Measurements from ENCODE around the gene HMX1. TPM values are rescaled to one million over a fixed set of nuclear protein-coding genes. Genes with fewer than 3 reads are reported as not detected.

Gene HMX1
- total and polyA plus RNA-seq, 2 experiments from 2014 or later: 0.69 TPM; not detected in 1

GRCh38 chr4:8866421-8866820, 5.2 kb downstream of the HMX1 start:
- TF ChIP-seq, protein P1, sequence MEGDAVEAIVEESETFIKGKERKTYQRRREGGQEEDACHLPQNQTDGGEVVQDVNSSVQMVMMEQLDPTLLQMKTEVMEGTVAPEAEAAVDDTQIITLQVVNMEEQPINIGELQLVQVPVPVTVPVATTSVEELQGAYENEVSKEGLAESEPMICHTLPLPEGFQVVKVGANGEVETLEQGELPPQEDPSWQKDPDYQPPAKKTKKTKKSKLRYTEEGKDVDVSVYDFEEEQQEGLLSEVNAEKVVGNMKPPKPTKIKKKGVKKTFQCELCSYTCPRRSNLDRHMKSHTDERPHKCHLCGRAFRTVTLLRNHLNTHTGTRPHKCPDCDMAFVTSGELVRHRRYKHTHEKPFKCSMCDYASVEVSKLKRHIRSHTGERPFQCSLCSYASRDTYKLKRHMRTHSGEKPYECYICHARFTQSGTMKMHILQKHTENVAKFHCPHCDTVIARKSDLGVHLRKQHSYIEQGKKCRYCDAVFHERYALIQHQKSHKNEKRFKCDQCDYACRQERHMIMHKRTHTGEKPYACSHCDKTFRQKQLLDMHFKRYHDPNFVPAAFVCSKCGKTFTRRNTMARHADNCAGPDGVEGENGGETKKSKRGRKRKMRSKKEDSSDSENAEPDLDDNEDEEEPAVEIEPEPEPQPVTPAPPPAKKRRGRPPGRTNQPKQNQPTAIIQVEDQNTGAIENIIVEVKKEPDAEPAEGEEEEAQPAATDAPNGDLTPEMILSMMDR (conservative IDR thresholded peaks at IDR 0.05; ENCODE audit: low read depth in 2 of 2): no peak
- TF ChIP-seq EZH2 (IDR thresholded peaks at IDR 0.05; ENCODE audit: low read depth, unreplicated experiment) (peak; percentile 13), NANOG (IDR thresholded peaks at IDR 0.05; ENCODE audit: borderline replicate concordance) (no peak), EZH2phosphoT487 (IDR thresholded peaks at IDR 0.05; ENCODE audit: unreplicated experiment) (peak; percentile 28)
- no peak overlapping the region for H3K27ac Mint-ChIP-seq
- H4K20me1 ChIP-seq (replicated peaks; ENCODE audit: insufficient read depth): peaks cover 24% of the 10 kb centered on the region

GRCh38 chr4:8865681-8866310, 5.8 kb downstream of the HMX1 start:
- Histone ChIP-seq H3K27me3 (ENCODE audit: insufficient read depth) (peaks cover 100% of the 10 kb centered on the region), H3K9me2 (ENCODE audit: insufficient read depth) (no peaks in the 10 kb centered on the region), H3K27ac (ENCODE audit: low read depth) (no peak overlapping the region), H3K4me2 (no peak overlapping the region), H3K4me3 (no peak overlapping the region), H3F3A (replicated peaks; ENCODE audit: low read depth) (no peaks in the 10 kb centered on the region), H3K36me3 (ENCODE audit: insufficient read depth) (no peaks in the 10 kb centered on the region), H3K79me2 (replicated peaks; ENCODE audit: insufficient read depth) (no peaks in the 10 kb centered on the region), H2AFZ (no peak overlapping the region), H4K20me1 (replicated peaks; ENCODE audit: insufficient read depth) (peaks cover 24% of the 10 kb centered on the region), H3K4me1 (ENCODE audit: insufficient read depth) (peaks cover 18% of the 10 kb centered on the region; the same call in 1 of the 2 replicates)
- peaks cover 96% of the 10 kb centered on the region for H3K27me3 Mint-ChIP-seq (ENCODE audit: insufficient read depth, low read depth, poor library complexity)
- H3K27ac Mint-ChIP-seq: no peak overlapping the region
- DNase-seq (ENCODE audit: low spot score) (peak; percentile 11), ATAC-seq (no peak)
- H3K4me3 Mint-ChIP-seq: no peak overlapping the region
- H3K9me3 Mint-ChIP-seq: peaks cover 7% of the 10 kb centered on the region
- no peak for TF ChIP-seq ZNF114 (CRISPR knock-in tag; IDR thresholded peaks at IDR 0.05)
- no peak for TF ChIP-seq POLR2AphosphoS5 (IDR thresholded peaks at IDR 0.05; ENCODE audit: low read depth)
- no peak for TF ChIP-seq CREB1 (CRISPR knock-in tag; IDR thresholded peaks at IDR 0.05; ENCODE audit: low read depth)
- no peak for TF ChIP-seq EZH2phosphoT487 (IDR thresholded peaks at IDR 0.05; ENCODE audit: unreplicated experiment)
- TF ChIP-seq JUNB (IDR thresholded peaks at IDR 0.05; ENCODE audit: unreplicated experiment): no peak
- TF ChIP-seq EZH2 (IDR thresholded peaks at IDR 0.05; ENCODE audit: low read depth, unreplicated experiment): peak; percentile 67
- TF ChIP-seq, protein P1 (conservative IDR thresholded peaks at IDR 0.05; ENCODE audit: low read depth in 2 of 2): no peak
- H3K4me1 Mint-ChIP-seq: peaks cover 34% of the 10 kb centered on the region
- no peaks in the 10 kb centered on the region; the same call in 2 of the 3 replicates for H3K36me3 Mint-ChIP-seq (ENCODE audit: low read depth)

More at GRCh38 chr4:8866421-8866820, 5.2 kb downstream of the HMX1 start:
- DNase-seq (ENCODE audit: low spot score) (peak; percentile 38), ATAC-seq (no peak)
- no peaks in the 10 kb centered on the region for H3K36me3 ChIP-seq (ENCODE audit: insufficient read depth)
- no peak overlapping the region for H3K4me3 ChIP-seq
- H2AFZ ChIP-seq: no peak overlapping the region
- peaks cover 7% of the 10 kb centered on the region for H3K9me3 Mint-ChIP-seq
- peaks cover 20% of the 10 kb centered on the region; the same call in 1 of the 2 replicates for H3K4me1 ChIP-seq (ENCODE audit: insufficient read depth)
- no peak overlapping the region for H3K4me2 ChIP-seq
- H3K4me1 Mint-ChIP-seq: peaks cover 34% of the 10 kb centered on the region
- peaks cover 100% of the 10 kb centered on the region for H3K27me3 ChIP-seq (ENCODE audit: insufficient read depth)
- no peak overlapping the region for H3K4me3 Mint-ChIP-seq
- H3F3A ChIP-seq (replicated peaks; ENCODE audit: low read depth): no peaks in the 10 kb centered on the region
- peaks cover 93% of the 10 kb centered on the region for H3K27me3 Mint-ChIP-seq (ENCODE audit: insufficient read depth, low read depth, poor library complexity)
- no peaks in the 10 kb centered on the region for H3K9me2 ChIP-seq (ENCODE audit: insufficient read depth)
- no peak overlapping the region for H3K27ac ChIP-seq (ENCODE audit: low read depth)
- no peaks in the 10 kb centered on the region for H3K79me2 ChIP-seq (replicated peaks; ENCODE audit: insufficient read depth)
- H3K36me3 Mint-ChIP-seq (ENCODE audit: low read depth): no peaks in the 10 kb centered on the region; the same call in 2 of the 3 replicates
